Right lobe of liver (tissue), 4 donors: ENCODE data around the gene CYP2D6.
"Not testable (repeated sequence)": the region's sequence is repeated elsewhere in the genome, so short reads cannot be mapped to it uniquely, and the experiment has no call there.

ENCODE experiments used
- CTCF ChIP-seq, 4 donors: fragments of 200-600 bp in 3 of 4; fragments of 450-650 bp in 1 of 4; IDR thresholded peaks; one replicate each; pipeline versions ENCODE4 v1.5.1 to v1.8.0; 2016 to 2022; ENCODE audit warnings: antibody characterized with exemption in 4 of 4, mild to moderate bottlenecking in 2 of 4
- POLR2A ChIP-seq: fragments of 450-650 bp; IDR thresholded peaks from one replicate; pipeline ENCODE4 v1.6.1; 2017; ENCODE audit warnings: antibody characterized with exemption, mild to moderate bottlenecking
- donor health status: DM: no; HTN: no; CAD: no.
- donor health status: DM: no; HTN: no; CAD: no.
- donor health status: DM: no; HTN: yes; CAD: no.

- TF ChIP-seq CTCF (IDR thresholded peaks at IDR 0.05); POLR2A: not testable (repeated sequence)
These were observed 10.9 kb upstream of the CYP2D6 start for GRCh38 chr22:42141307-42142057.
